Heart left ventricle (tissue), 16 donors: ENCODE data around the gene CST4. TPM values are rescaled to one million over a fixed set of nuclear protein-coding genes. Genes with fewer than 3 reads are reported as not detected.
"Not testable (repeated sequence)": the region's sequence is repeated elsewhere in the genome, so short reads cannot be mapped to it uniquely, and the experiment has no call there.

Experiments used
- ATAC-seq, 4 donors: fragments of 200-7000 bp; cut with Tn5 transposase; one replicate each; pipeline ENCODE4 v1.9.1; 2020 to 2022; ENCODE audit warnings: moderate library complexity in 4 of 4, mild to moderate bottlenecking in 3 of 4, moderate number of reproducible peaks in 1 of 4
- DNase-seq, 5 donors: peaks; one replicate each; pipeline ENCODE4 v3.0.0-alpha.2; 2020
- H3K27ac ChIP-seq, 12 donors: fragments of 200-600 bp; sonication (generic) in 4 of 12; one replicate each; pipeline versions ENCODE4 v1.5.0 to v1.8.0; 2016 to 2022; ENCODE audit warnings: mild to moderate bottlenecking in 2 of 12
- H3K27me3 ChIP-seq, 9 donors: fragments of 200-600 bp; sonication (generic) in 2 of 9; one replicate each; pipeline versions ENCODE4 v1.5.1 to v1.8.0; 2016 to 2022; ENCODE audit warnings: mild to moderate bottlenecking in 3 of 9
- H3K36me3 ChIP-seq, 9 donors: fragments of 200-600 bp; sonication (generic) in 2 of 9; one replicate each; pipeline versions ENCODE4 v1.5.0 to v1.8.0; 2018 to 2022; ENCODE audit warnings: mild to moderate bottlenecking in 2 of 9
- H3K4me1 ChIP-seq, 12 donors: fragments of 200-600 bp; sonication (generic) in 4 of 12; one replicate each; pipeline versions ENCODE4 v1.5.0 to v1.8.0; 2016 to 2022; ENCODE audit warnings: mild to moderate bottlenecking in 3 of 12
- H3K4me3 ChIP-seq, 12 donors: fragments of 200-600 bp; sonication (generic) in 4 of 12; one replicate each; pipeline versions ENCODE4 v1.5.0 to v1.8.0; 2017 to 2022; ENCODE audit warnings: mild to moderate bottlenecking in 9 of 12, moderate library complexity in 4 of 12
- H3K9me3 ChIP-seq, 12 donors: fragments of 200-600 bp; sonication (generic) in 4 of 12; one replicate each; pipeline versions ENCODE4 v1.5.0 to v1.8.0; 2016 to 2022; ENCODE audit warnings: mild to moderate bottlenecking in 1 of 12
- CTCF ChIP-seq, 12 donors: fragments of 200-600 bp; sonication (generic) in 4 of 12; IDR thresholded peaks; one replicate each; pipeline versions ENCODE4 v1.5.0 to v1.8.0; 2018 to 2022; ENCODE audit warnings: antibody characterized with exemption in 12 of 12, mild to moderate bottlenecking in 5 of 12
- POLR2A ChIP-seq, 2 donors: fragments of 450-650 bp; IDR thresholded peaks; one replicate each; pipeline ENCODE4 v1.6.1; 2017; ENCODE audit warnings: antibody characterized with exemption in 2 of 2, mild to moderate bottlenecking in 2 of 2, moderate library complexity in 2 of 2
- WGBS, 4 donors: extraction: QIAGEN DNeasy Blood & Tissue Kit in 2 of 4; methylation state at CpG; one replicate each; pipeline versions ENCODE4 v1.1.5 to v1.1.7; 2013 to 2018; 5-methylcytosine and 5-hydroxymethylcytosine counted together
- intact Hi-C, 10 donors: fragments of 100-400 bp; cut with DNase I; formaldehyde crosslinking; loops; one replicate each; pipeline versions ENCODE4 v1.11.1 to v1.14.2; 2022
- polyA plus RNA-seq, 2 donors: library from polyadenylated mRNA; stranded (reverse); fragments of 200-250 nt; gene quantifications; one replicate each; pipeline ENCODE4 v1.2.3, GENCODE V29; 2013
- total RNA-seq, 9 donors: library from RNA; depleted of rRNA in 2 of 9; stranded (reverse); fragments of >200 nt in 2 of 9; fragmentation: NEBNext Ultra II Directional in 3 of 9; extraction: Animal tissue kit (Norgen Biotek cat#: 25700) in 3 of 9; gene quantifications; one replicate each; pipeline versions ENCODE4 v1.1.0 to v1.2.4, GENCODE V29; 2016 to 2023
- donor health status: ischemic (EF 13 %, LVEDD 7.1; RV severe dilation, severe dysfunction).
- donor health status: healthy with polysubstance abuse.
- donor health status: DM: no; HTN: yes; CAD: no.
- donor health status: DM: no; HTN: no; CAD: no.
- donor health status: ischemic (EF 25% LVEDD 6.9; RV normal size, moderate dysfunction).
- donor health status: ischemic (EF 25% LVEDD 5.7; RV mildly dilated, moderate dysfunction).
- donor health status: healthy.
- donor health status: DM: yes; HTN: yes; CAD: no.
- donor health status: ischemic (EF 35%, LVEDD 5.7; RV mildly dilated, moderate dysfunction).
- donor health status: nonischemic (EF 11% LVEDD 7.7; RV severe dilation, severe dysfunction).
- donor health status: DM: yes; HTN: yes; CAD: no.
- donor health status: PGD.
- donor health status: ischemic (EF 29% LVEDD 5.4; RV normal size, mild dysfunction).
- donor health status: nonischemic (EF 23%, LVEDD 6.1; RV moderate dilation, normal function).

Gene CST4
- total and polyA plus RNA-seq, 11 donors, result not detected

GRCh38 chr20:23723659-23724307 is 34.9 kb upstream of the CST4 start:
- peak in 10 of 12 donors; percentile 18 to 62 (median 46) for TF ChIP-seq CTCF (IDR thresholded peaks at IDR 0.05)
- H3K4me1 ChIP-seq, H3K27ac ChIP-seq, intact Hi-C loops, H3K27me3 ChIP-seq, H3K4me3 ChIP-seq, H3K9me3 ChIP-seq, H3K36me3 ChIP-seq: not testable (repeated sequence)
- DNase-seq (peak in 1 of 5 donors; percentile 28), ATAC-seq (peak in 3 of 4 donors; percentile 54 to 81 (median 60))
- WGBS, 4 donors, result 48 to 57% (median 51%) methylated on average over 2 of the region's 2 CpGs

- H3K36me3 ChIP-seq, DNase-seq, H3K4me3 ChIP-seq, H3K9me3 ChIP-seq, H3K4me1 ChIP-seq, intact Hi-C loops, H3K27me3 ChIP-seq, H3K27ac ChIP-seq: not testable (repeated sequence)
- ATAC-seq, result peak in 1 of 4 donors; percentile 71
- 57 to 63% (median 60%) methylated on average over 5 of the region's 5 CpGs for WGBS, 4 donors
These were observed 34.0 kb upstream of the CST4 start for GRCh38 chr20:23722851-23723250.

GRCh38 chr20:23721962-23722361 is 33.1 kb upstream of the CST4 start:
- Histone ChIP-seq H3K4me1 (peaks cover 0 to 3% (median 0%) of the 10 kb centered on the region in 12 donors), H3K36me3 (no peaks in the 10 kb centered on the region), H3K9me3 (no peaks in the 10 kb centered on the region), H3K27me3 (no peaks in the 10 kb centered on the region), H3K4me3 (no peak overlapping the region), H3K27ac (no peak overlapping the region)
- 17 to 49% (median 31%) methylated on average over 1 of the region's 1 CpG for WGBS, 4 donors
- intact Hi-C loops, result no loop called here
- peak in 2 of 5 donors; percentile 25 to 36 for DNase-seq
- peak in 2 of 4 donors; percentile 49 for ATAC-seq
- TF ChIP-seq CTCF (IDR thresholded peaks at IDR 0.05), result no peak
- no peak for TF ChIP-seq POLR2A (IDR thresholded peaks at IDR 0.05)

GRCh38 chr20:23719351-23719750 is 30.5 kb upstream of the CST4 start:
- H3K4me1 ChIP-seq, DNase-seq, H3K27ac ChIP-seq, H3K36me3 ChIP-seq, intact Hi-C loops, H3K9me3 ChIP-seq, H3K27me3 ChIP-seq, ATAC-seq, H3K4me3 ChIP-seq: not testable (repeated sequence)
- WGBS, 4 donors, result 58 to 64% (median 63%) methylated on average over 9 of the region's 9 CpGs

GRCh38 chr20:23711778-23712177 is 22.9 kb upstream of the CST4 start:
- H3K4me1 ChIP-seq, DNase-seq, intact Hi-C loops, H3K4me3 ChIP-seq, ATAC-seq, H3K27ac ChIP-seq, H3K36me3 ChIP-seq, H3K27me3 ChIP-seq, H3K9me3 ChIP-seq: not testable (repeated sequence)

GRCh38 chr20:23710771-23711170 is 21.9 kb upstream of the CST4 start:
- intact Hi-C loops, result no loop called here
- Histone ChIP-seq H3K27me3 (no peaks in the 10 kb centered on the region), H3K27ac (no peak overlapping the region), H3K9me3 (no peaks in the 10 kb centered on the region), H3K36me3 (no peaks in the 10 kb centered on the region), H3K4me1 (no peaks in the 10 kb centered on the region), H3K4me3 (no peak overlapping the region)
- TF ChIP-seq CTCF (IDR thresholded peaks at IDR 0.05), result no peak
- no peak for TF ChIP-seq POLR2A (IDR thresholded peaks at IDR 0.05)
- no peak for DNase-seq
- WGBS, 4 donors, result 89 to 95% (median 91%) methylated on average over 4 of the region's 4 CpGs
- peak in 1 of 4 donors; percentile 34 for ATAC-seq
